H7 (cell line): ENCODE data around the gene CTSA. TPM values are rescaled to one million over a fixed set of nuclear protein-coding genes. Genes with fewer than 3 reads are reported as not detected.
"Not testable (repeated sequence)": the region's sequence is repeated elsewhere in the genome, so short reads cannot be mapped to it uniquely, and the experiment has no call there.

Experiments
- DNase-seq: peaks from one replicate; pipeline ENCODE4 v3.0.0; 2012
- H3K27me3 ChIP-seq: 2 replicates; pipeline ENCODE4 v1.6.0; 2011; ENCODE audit warnings: mild to moderate bottlenecking, low read length; ENCODE audit not compliant: control insufficient read depth, insufficient read depth
- H3K36me3 ChIP-seq: replicated peaks from 2 replicates; pipeline ENCODE4 v1.5.1; 2011; ENCODE audit warnings: low read length; ENCODE audit not compliant: control insufficient read depth, insufficient read depth
- H3K4me3 ChIP-seq: 2 replicates; pipeline ENCODE4 v1.5.1; 2011; ENCODE audit warnings: low read depth, mild to moderate bottlenecking, control low read depth, low read length, moderate library complexity; ENCODE audit not compliant: insufficient read depth
- total RNA-seq: library from RNA; depleted of rRNA; stranded (reverse); fragments of >200 nt; shearing (Covaris generic); gene quantifications from 2 replicates; pipeline ENCODE4 v1.2.3, GENCODE V29; 2014

Gene CTSA
- total RNA-seq, 1 experiment from 2014 or later: 41.8 TPM

- peaks cover 34% of the 10 kb centered on the region for H3K36me3 ChIP-seq
- H3K27me3 ChIP-seq: no peaks in the 10 kb centered on the region
- no peak for DNase-seq
- H3K4me3 ChIP-seq: no peak overlapping the region
Observed at GRCh38 chr20:45897289-45897688, 6.2 kb downstream of the CTSA start.

- no peak overlapping the region for H3K4me3 ChIP-seq
- H3K27me3 ChIP-seq: no peaks in the 10 kb centered on the region
- peaks cover 33% of the 10 kb centered on the region for H3K36me3 ChIP-seq
- DNase-seq: no peak
Observed at GRCh38 chr20:45897692-45898091, 6.6 kb downstream of the CTSA start.

- DNase-seq: no peak
- H3K4me3 ChIP-seq: no peak overlapping the region
- no peaks in the 10 kb centered on the region for H3K27me3 ChIP-seq
- peaks cover 33% of the 10 kb centered on the region for H3K36me3 ChIP-seq
Observed at GRCh38 chr20:45898285-45898684, 7.2 kb downstream of the CTSA start.

GRCh38 chr20:45899046-45899835 lies 8.1 kb downstream of the CTSA start:
- DNase-seq: no peak
- Histone ChIP-seq H3K4me3 (no peak overlapping the region), H3K36me3 (peaks cover 33% of the 10 kb centered on the region), H3K27me3 (no peaks in the 10 kb centered on the region)

- peaks cover 44% of the 10 kb centered on the region for H3K36me3 ChIP-seq
- not testable (repeated sequence) for DNase-seq, H3K27me3 ChIP-seq, H3K4me3 ChIP-seq
Observed at GRCh38 chr20:45901332-45901731, 10.2 kb downstream of the CTSA start.

- peaks cover 41% of the 10 kb centered on the region for H3K36me3 ChIP-seq
- peak; percentile 35 for DNase-seq
- no peaks in the 10 kb centered on the region for H3K27me3 ChIP-seq
- no peak overlapping the region for H3K4me3 ChIP-seq
Observed at GRCh38 chr20:45902199-45902701, 11.1 kb downstream of the CTSA start.

- DNase-seq: peak; percentile 43
- H3K27me3 ChIP-seq: no peaks in the 10 kb centered on the region
- H3K36me3 ChIP-seq: peaks cover 39% of the 10 kb centered on the region
- H3K4me3 ChIP-seq: no peak overlapping the region
Observed at GRCh38 chr20:45904583-45905504, 13.7 kb downstream of the CTSA start.

- no peak for DNase-seq
- no peak overlapping the region for H3K4me3 ChIP-seq
- peaks cover 37% of the 10 kb centered on the region for H3K36me3 ChIP-seq
- H3K27me3 ChIP-seq: no peaks in the 10 kb centered on the region
Observed at GRCh38 chr20:45905505-45906079, 14.5 kb downstream of the CTSA start.

- no peak for DNase-seq
Observed at GRCh38 chr20:45907219-45907948, 16.2 kb downstream of the CTSA start.

GRCh38 chr20:45908084-45908483 lies 16.9 kb downstream of the CTSA start:
- H3K27me3 ChIP-seq: peaks cover 2% of the 10 kb centered on the region; the same call in 1 of the 2 replicates
- no peak overlapping the region for H3K4me3 ChIP-seq
- no peak for DNase-seq
- peaks cover 27% of the 10 kb centered on the region for H3K36me3 ChIP-seq

More at GRCh38 chr20:45907219-45907948, 16.2 kb downstream of the CTSA start:
- Histone ChIP-seq H3K36me3 (peaks cover 28% of the 10 kb centered on the region), H3K27me3 (peaks cover 2% of the 10 kb centered on the region; the same call in 1 of the 2 replicates), H3K4me3 (no peak overlapping the region)

GRCh38 chr20:45909336-45909808 lies 18.2 kb downstream of the CTSA start:
- peaks cover 25% of the 10 kb centered on the region for H3K36me3 ChIP-seq
- H3K27me3 ChIP-seq: peaks cover 2% of the 10 kb centered on the region; the same call in 1 of the 2 replicates
- no peak overlapping the region for H3K4me3 ChIP-seq
- no peak for DNase-seq

GRCh38 chr20:45909817-45910669 lies 18.9 kb downstream of the CTSA start:
- H3K27me3 ChIP-seq: peaks cover 2% of the 10 kb centered on the region; the same call in 1 of the 2 replicates
- DNase-seq: no peak
- peaks cover 20% of the 10 kb centered on the region for H3K36me3 ChIP-seq
- H3K4me3 ChIP-seq: no peak overlapping the region
